NCI-H2081 (cell line): ENCODE measurements around the gene PICALM.
A peak's percentile ranks its signal among the peaks of the same experiment; 100 is the strongest.
"Not testable (repeated sequence)": the region's sequence is repeated elsewhere in the genome, so short reads cannot be mapped to it uniquely, and the experiment has no call there.

Experiments used
- DNase-seq, 2 experiments: peaks; one replicate each; lab custom pipeline; 2025; lab: John Stamatoyannopoulos, UW

PICALM gene, protein sequence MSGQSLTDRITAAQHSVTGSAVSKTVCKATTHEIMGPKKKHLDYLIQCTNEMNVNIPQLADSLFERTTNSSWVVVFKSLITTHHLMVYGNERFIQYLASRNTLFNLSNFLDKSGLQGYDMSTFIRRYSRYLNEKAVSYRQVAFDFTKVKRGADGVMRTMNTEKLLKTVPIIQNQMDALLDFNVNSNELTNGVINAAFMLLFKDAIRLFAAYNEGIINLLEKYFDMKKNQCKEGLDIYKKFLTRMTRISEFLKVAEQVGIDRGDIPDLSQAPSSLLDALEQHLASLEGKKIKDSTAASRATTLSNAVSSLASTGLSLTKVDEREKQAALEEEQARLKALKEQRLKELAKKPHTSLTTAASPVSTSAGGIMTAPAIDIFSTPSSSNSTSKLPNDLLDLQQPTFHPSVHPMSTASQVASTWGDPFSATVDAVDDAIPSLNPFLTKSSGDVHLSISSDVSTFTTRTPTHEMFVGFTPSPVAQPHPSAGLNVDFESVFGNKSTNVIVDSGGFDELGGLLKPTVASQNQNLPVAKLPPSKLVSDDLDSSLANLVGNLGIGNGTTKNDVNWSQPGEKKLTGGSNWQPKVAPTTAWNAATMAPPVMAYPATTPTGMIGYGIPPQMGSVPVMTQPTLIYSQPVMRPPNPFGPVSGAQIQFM

DNA sequence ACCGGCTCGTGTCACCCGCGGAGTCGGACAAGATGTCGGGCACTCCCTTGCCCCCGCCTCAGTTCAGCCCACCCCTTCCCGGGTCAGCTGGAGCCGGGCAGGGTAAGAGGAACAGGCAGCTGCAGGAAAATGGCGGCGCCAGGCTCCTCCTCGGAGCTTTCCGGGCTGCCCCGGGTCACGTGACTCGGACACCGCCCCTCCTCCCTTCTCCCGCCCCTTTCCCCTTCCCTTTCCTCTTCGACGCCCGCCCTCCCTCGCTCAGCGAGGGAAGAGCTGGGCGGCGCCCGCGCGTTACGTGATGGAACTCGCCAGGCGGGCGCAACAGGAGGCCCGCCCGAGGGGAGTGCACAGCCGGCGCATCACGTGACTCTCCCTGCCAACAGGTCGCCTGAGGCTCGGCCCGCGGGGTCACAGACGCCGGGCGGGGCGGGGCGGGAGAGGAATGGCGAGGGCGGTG is at the start of gene PICALM:
Gene PICALM, minus strand, starts transcription at position 134 of the 457 bp plus-strand sequence. CDS start 304 bp downstream, outside the sequence.
- DNase-seq: peak; percentile 97 to 98

DNA sequence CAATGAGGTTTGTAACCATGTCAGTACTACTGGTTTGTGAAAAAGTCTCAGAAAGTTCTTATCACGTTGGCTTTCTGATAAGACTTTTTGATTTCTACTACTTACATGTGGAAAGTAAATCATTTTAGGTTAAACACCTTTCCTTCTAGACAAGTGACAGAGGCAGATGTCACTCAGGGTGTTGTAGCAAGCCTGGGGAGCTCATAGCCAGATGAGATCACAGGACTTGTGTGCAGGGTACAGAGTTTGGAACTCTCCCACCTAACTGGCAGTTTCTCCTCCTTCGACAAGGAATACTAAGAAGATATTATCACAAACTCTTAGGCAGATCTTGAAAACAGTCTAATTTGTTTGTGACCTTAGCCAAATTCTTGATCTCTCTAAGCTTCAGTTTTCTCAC is 49.4 kb upstream of the PICALM start:
- no peak for DNase-seq

DNA sequence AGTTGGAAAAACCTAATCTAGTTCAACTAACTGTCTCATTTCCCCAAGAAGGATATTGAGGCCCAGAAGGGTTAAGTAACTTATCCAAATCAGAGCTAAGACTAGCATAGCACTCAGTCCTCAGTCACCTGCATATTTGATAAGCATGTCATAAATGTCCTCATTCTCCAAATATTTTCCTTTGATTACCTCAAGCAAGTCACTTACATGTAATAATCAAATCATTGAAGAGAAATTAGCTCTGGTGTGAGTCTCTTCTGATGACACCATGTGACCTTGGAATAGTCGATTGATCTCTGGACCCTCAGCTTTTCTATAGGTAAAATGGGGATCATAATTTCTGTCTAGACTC is 48.8 kb upstream of the PICALM start:
- DNase-seq: no peak

DNA sequence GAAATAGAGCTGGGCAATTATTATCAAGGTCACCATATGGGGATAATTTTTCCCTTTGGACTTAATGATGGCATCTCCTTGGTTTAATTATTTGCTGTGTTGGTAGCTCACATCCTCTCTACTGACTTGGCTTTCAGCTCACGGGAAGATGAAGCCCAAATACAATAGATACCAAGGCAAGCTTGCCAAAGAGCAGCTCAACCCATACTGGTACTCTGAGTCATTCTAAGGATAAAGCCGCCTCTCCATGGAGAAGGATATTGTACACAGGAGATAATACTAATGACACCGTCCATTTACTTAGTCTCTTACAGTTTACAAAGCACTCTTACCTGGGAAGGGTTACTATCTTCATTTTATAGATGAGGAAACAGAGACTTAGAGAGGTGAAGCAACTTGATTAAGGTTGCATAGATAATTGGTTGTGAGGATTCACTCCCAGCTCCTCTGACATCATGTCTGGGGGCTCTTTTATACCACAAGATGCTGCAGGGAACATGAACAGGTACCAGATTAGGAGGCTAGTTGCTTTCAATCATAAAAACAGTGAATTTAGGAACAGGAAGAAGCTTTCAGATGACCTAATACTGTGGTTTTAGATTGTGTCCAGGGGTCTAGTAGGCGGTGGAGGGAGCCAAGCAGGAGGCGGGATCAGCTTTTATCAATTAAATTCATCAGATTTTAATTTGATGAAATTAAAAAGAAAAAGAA is 48.3 kb upstream of the PICALM start:
- DNase-seq: no peak

DNA sequence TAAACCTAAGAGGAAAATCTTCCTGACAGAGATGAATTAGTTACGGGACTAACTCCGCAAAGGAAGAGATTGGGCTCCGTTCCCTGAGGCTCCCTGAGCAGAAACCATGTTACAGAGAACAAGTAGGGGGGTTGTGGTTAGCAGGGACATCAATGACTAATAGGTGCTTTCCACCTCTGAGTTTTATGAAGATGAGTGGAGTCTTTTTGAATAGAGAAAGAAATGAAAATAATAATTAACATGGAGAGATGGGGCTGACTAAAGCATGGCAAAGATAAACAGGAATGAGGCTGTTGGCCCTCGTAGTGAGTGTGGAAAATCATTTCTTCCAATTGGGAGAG is 47.5 kb upstream of the PICALM start:
- DNase-seq: no peak

DNA sequence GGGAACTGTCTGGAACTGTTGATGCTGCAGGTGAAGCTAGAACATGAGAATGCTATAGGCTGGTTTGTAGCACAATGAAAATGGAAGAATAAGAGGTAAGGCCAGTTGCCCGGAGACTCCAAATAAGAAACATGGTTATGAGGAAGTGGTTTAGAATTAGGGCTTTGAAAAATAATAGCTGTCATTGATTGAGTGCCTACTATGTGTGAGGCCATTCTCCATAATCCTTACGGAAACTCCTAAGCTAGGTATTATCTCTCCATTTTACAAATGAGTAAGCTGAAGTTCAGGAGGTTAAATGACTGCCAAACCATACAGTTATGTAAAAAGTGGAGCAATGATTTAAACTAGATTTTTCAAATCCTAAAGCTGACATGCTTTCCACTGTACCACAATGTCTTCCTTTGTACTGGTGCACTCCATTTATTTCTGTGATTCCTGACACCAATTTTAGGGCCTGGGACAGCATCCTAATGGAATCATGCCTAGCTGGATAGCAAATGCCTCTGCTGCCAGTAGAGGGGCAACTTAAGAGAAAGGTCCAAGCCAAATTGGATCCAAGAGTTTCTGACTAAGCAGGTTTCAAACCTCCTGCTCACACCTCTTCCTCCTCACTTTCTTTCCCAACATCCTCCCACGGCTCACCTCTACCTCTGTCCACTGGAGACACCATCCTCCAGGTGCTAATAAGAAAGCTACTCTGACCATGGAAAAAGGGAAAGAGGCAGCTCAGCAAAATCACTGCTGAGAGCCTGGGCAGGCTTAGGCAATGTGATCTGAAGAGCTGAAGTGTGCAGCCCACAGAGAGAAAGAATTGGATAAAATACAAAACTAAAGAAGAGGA is 46.9 kb upstream of the PICALM start:
- DNase-seq: no peak

DNA sequence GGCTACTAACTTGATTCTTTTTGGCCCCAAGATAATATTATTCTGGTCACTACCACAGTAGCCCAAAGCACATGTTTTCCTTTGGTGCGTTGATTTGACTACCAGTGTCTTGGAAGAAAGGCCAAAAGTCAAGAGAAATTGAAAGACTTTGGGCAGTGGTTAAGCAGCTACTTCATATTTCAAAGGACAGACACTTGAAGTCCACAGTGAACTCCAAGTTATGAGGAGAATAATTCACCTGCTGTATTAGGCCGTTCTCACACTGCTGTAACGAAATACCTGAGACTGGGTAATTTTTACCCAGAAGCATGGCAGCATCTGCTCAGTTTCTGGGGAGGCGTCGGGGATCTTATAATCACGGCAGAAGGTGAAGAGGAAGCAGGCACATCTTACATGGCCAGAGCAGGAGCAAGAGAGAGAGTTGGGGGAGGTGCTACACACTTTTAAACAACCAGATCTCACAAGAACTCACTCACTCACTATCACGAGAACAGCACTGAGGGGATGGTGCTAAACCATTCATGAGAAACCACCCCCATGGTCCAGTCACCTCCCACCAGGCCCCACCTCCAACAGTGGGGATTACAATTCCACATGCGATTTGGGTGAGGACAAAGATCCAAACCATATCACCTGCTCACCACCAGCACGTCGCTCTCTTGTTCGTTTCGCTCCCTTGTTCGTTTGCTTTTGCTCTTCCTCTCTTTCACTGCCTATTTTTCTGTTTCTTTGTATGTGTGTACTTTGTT is 40.2 kb upstream of the PICALM start:
- DNase-seq: no peak

DNA sequence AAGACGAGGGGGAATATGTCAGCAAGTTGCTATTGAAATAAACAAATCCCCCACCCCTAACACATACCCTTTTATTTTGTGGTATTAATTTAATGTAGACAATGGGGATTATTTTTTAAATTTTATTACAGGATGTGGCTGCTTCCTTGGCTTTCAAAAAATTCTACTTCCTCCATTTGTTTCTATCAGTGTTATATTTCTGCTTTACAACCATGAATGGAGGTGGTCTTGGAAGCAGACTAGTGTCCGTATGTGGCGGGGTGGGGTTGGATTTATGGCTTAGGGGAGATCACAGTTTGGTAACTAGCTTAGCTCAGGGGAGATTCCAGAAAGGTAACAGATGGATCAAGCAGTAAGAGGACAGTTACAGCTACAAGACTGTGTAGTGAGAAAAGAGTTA is 39.3 kb upstream of the PICALM start:
- DNase-seq: no peak

DNA sequence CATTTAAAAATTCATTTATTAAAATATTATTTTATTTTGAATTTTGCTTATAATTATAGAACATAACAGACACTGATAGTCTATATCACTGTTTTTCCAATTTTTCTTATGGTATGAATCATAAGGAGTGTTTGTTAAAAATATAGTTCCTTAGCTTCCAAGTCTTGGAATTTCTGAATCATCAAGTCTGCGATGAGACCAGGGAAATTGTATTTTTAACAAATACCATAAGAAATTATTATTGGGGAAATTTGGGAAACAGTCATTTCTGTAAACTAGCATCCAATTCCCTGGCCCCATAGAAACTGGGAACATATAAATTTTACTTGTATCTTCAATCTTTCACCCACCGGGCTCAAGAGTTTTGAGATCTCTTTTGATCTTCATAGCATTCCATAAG is 38.0 kb upstream of the PICALM start:
- no peak for DNase-seq

DNA sequence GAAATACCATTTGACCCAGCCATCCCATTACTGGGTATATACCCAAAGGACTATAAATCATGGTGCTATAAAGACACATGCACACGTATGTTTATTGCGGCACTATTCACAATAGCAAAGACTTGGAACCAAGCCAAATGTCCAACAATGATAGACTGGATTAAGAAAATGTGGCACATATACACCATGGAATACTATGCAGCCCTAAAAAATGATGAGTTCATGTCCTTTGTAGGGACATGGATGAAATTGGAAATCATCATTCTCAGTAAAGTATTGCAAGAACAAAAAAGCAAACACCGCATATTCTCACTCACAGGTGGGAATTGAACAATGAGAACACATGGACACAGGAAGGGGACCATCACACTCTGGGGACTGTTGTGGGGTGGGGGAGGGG is 37.1 kb upstream of the PICALM start:
- not testable (repeated sequence) for DNase-seq

DNA sequence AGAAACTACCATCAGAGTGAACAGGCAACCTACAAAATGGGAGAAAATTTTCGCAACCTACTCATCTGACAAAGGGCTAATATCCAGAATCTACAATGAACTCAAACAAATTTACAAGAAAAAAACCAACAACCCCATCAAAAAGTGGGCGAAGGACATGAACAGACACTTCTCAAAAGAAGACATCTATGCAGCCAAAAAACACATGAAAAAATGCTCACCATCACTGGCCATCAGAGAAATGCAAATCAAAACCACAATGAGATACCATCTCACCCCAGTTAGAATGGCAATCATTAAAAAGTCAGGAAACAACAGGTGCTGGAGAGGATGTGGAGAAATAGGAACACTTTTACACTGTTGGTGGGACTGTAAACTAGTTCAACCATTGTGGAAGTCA is 36.7 kb upstream of the PICALM start:
- DNase-seq: not testable (repeated sequence)

DNA sequence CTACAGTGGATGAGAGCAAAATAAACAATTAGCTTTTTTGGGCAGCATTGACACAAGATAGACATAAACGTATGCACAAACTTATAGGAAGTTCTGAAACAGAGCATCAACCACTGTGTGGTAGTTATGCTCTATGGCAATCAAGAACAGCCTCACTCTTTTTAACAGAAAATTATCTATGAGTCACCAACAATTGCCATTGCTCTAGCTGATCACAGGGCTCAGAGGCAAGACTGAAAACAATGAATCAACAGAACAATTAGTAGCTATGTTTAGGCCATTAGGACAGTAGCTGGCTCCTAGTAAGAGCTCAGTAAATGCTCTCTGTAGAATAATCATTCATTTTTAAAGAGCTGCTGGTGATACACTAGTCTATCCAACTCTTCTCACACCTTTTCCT is 34.9 kb upstream of the PICALM start:
- peak in 1 of 2 experiments; percentile 14 for DNase-seq

DNA sequence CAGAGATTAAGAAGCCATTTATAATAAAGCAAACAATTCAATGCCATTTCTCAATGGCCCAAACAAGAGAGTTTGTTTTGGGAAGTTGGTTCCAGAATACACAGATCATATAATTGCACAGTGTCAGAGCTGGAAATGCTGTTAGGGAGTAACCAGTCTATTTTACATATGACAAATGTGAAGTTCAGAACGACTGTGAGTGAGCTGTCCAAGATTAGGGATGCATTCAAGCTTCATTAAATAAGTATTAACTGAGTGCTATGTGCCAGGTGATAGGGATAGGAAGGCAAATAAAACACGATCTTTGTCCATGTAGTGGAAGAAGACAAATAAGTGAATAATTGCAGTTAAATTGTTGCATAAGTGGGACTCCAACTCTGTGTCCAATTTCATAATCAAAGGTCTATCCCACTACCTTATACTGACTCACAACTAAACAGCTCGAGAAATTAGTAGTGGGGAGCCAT is 33.1 kb upstream of the PICALM start:
- peak in 1 of 2 experiments; percentile 52 for DNase-seq

DNA sequence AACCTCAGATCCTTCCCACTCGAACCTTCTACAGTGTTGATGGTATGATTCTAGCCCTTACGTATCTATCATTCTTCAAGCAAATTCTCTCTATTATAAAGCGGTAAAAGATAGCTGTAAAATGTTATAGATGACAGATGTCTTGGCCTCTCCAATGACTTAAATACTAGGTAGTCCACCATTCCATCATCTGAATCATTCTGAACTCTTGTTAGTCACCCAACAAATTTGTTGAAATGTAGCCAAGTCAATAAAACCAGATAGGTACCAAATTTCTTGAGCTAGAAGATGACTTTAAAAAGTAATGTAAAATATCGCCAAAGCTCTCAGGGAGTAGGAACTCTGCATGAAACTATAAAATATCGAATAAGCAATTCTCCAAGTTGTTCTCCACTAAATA is 32.6 kb upstream of the PICALM start:
- peak in 1 of 2 experiments; percentile 29 for DNase-seq

DNA sequence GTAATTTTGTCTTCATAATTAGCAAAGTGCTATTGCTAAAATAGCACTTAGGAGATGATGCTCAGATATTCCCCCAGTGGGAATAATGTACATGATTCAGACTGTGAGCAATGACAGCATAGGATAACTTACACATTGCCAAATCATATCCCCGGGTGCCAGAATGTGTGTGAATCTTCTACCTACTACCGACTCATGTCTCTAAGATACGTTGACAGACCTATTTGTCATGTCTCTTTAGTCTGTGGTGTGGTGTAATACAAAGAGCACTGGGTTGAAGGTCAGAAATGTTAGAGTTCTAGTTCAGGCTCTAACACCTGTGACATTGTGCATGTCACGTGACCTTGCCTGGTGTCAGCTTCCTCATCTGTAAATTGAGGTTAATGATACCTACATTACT is 31.0 kb upstream of the PICALM start:
- DNase-seq: no peak

DNA sequence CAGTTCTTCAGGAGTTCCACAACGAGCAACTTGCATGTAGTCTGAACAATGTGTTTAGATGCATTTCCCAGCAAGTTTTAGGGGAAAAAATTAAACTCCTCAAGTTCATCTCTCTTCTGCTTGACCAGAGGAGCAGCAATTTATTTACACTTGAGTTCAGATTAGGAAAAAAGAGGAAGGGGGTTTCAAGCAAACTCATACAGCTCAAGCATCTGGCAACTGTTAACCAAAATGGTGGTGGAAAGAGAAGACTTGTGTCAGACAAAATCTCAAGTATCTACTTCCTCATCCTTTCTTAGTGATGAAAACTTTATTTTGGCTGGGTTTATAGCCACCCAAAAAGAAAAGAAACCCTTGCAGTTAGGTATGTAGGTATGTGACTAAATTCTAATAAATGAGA is 29.1 kb upstream of the PICALM start:
- no peak for DNase-seq

DNA sequence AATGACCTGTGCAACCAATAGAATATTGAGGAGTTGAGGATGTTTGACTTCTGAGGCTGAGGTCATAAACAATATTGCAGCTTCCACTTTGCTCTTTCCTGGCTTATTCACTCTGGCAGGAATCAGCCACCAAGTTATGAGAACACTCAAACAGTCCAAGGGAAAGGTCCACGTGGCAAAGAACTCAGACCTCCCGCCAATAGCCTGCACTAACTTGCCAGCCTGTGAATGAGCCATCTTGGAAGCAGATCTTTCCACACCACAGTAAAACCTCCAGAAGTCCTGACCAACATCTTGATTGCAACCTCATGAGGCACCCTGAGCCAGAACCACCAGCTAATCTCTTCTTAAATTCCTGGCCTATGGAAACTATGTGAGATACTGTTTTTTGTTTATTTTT is 22.7 kb upstream of the PICALM start:
- no peak for DNase-seq

DNA sequence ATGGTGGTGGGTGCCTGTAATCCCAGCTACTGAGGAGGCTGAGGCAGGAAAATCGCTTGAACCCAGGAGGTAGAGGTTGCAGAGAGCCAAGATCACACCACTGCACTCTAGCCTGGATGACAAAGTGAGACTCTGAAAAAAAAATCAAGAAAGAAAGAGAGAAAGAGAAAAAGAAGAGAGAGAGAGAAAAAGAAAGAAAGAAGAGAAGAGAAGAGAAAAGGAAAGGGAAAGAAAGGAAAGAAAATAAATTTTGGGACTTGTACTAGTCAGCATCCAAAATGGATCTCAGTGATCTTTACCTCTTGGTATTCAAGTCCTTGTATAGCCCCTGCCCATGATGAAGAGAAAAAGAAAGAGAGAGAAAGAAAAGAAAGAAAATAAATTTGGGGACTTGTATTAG is 22.2 kb upstream of the PICALM start:
- DNase-seq: no peak

DNA sequence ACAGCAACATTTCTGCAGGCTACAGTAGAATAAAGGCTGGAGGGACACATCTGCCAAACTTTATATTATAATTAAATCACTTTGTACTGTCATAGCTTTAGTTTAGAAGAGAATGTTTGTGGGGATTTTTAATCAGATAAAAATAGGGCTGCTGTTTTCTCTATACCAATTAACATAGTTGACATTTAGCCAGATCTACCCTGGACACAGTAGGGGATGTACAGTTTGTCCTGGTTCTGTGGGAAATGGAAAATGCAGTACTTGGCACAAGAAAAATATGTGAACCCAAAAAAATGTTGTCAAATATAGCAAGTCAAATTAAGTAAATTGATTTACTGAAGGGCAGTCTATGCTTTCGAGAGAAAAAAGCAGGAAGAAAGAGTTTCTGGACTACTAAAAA is 20.8 kb upstream of the PICALM start:
- DNase-seq: no peak

DNA sequence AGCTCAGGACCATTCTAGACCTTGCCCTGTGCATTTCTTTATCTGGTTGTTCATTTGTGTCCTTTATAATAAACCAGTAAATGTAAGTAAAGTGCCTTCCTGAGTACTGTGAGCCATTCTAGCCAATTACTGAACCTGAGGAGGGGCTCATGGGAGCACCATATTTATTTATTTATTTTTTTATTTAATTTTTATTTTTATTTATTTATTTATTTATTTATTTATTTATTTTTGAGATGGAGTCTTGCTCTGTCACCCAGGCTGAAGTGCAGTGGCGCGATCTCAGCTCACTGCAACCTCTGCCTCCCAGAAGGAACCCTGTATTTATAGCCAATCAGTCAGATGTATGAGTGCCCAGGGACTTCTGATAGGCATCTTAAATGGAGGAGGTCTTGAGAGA is 18.8 kb upstream of the PICALM start:
- not testable (repeated sequence) for DNase-seq

DNA sequence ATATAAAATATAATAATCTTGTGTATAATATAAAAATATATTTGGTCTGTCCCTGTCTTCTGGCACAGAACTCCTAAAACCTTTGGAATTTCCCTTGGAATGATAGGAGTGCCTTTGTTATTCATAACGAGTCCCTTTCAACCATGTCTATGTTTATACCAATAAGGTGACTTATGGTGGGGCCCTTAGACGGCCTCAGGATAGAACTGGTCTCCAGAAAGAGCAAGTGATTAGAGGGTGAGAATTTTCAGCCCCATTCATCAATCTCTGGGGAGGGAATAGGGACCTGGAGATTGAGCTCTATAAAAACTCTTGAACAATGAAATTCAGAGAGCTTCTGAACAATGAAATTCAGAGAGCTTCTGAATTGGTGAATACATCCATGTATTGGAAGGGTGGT is 18.4 kb upstream of the PICALM start:
- DNase-seq: no peak
